Measurements from ENCODE around the gene GAL3ST2. TPM values are rescaled to one million over a fixed set of nuclear protein-coding genes. Genes with fewer than 3 reads are reported as not detected.
A peak's percentile ranks its signal among the peaks of the same experiment; 100 is the strongest.

GAL3ST2 gene
- total and polyA plus RNA-seq, 4 donors = 0.03 to 0.33 (median 0.23) TPM; not detected in 1

- H3K27ac ChIP-seq (ENCODE audit: low read depth in 1 of 2, low read length in 2 of 2) = peak overlapping the region; percentile 21 to 46
- peaks cover 0 to 3% (median 0%) of the 10 kb centered on the region in 4 donors for H3K36me3 ChIP-seq (ENCODE audit: control insufficient read depth in 4 of 4, insufficient read depth in 3 of 4, low read depth in 1 of 4, low read length in 3 of 4)
- TF ChIP-seq ATF3 (IDR thresholded peaks at IDR 0.05) (no peak), EGR1 (IDR thresholded peaks at IDR 0.05; ENCODE audit: low read depth in 2 of 2) (no peak), HNF4A (conservative IDR thresholded peaks at IDR 0.05) (peak; percentile 70 to 77), FOXA2 (IDR thresholded peaks at IDR 0.05) (no peak), SP1 (IDR thresholded peaks at IDR 0.05) (peak; percentile 60), NR2F2 (IDR thresholded peaks at IDR 0.05) (peak; percentile 72), CTCF (IDR thresholded peaks at IDR 0.05; ENCODE audit: low read depth, low read length, missing input control) (no peak), YY1 (IDR thresholded peaks at IDR 0.05) (peak; percentile 92), JUND (IDR thresholded peaks at IDR 0.05) (no peak), TAF1 (conservative IDR thresholded peaks at IDR 0.05) (no peak), HNF4G (IDR thresholded peaks at IDR 0.05) (no peak), RAD21 (IDR thresholded peaks at IDR 0.05) (peak in 1 of 2 donors; percentile 34), RXRA (IDR thresholded peaks at IDR 0.05) (peak; percentile 78 to 82), FOXA1 (IDR thresholded peaks at IDR 0.05) (no peak), REST (IDR thresholded peaks at IDR 0.05) (no peak), ZBTB33 (IDR thresholded peaks at IDR 0.05) (no peak), GABPA (IDR thresholded peaks at IDR 0.05 in 1 of 2, conservative IDR thresholded peaks at IDR 0.05 in 1 of 2) (peak in 1 of 2 donors; percentile 15), MAX (IDR thresholded peaks at IDR 0.05) (peak; percentile 58)
- H3K9ac ChIP-seq (ENCODE audit: low read depth in 1 of 2, low read length in 2 of 2) = no peak overlapping the region
- H3K9me3 ChIP-seq (ENCODE audit: control insufficient read depth in 4 of 4, low read length in 3 of 4) = no peaks in the 10 kb centered on the region
- no peaks in the 10 kb centered on the region for H3K27me3 ChIP-seq (ENCODE audit: control insufficient read depth in 4 of 4, insufficient read depth in 4 of 4, low read length in 3 of 4)
- peak; percentile 57 for DNase-seq (ENCODE audit: low spot score)
- 33% methylated on average over 27 of the region's 27 CpGs for WGBS
- H3K4me3 ChIP-seq (ENCODE audit: low read depth in 1 of 3, low read length in 3 of 3) = no peak overlapping the region
- peaks cover 19 to 51% (median 36%) of the 10 kb centered on the region in 4 donors for H3K4me1 ChIP-seq (ENCODE audit: control insufficient read depth in 4 of 4, insufficient read depth in 4 of 4, low read length in 3 of 4)
Observed at GRCh38 chr2:241770185-241770935, 6.3 kb upstream of the GAL3ST2 start.
